ENCODE results near the gene PSMD13. TPM values are rescaled to one million over a fixed set of nuclear protein-coding genes. Genes with fewer than 3 reads are reported as not detected.
"Not testable (repeated sequence)": the region's sequence is repeated elsewhere in the genome, so short reads cannot be mapped to it uniquely, and the experiment has no call there.

Gene PSMD13
- total RNA-seq, 8 experiments from 2014 or later, result 106 to 155 (median 141) TPM

DNA sequence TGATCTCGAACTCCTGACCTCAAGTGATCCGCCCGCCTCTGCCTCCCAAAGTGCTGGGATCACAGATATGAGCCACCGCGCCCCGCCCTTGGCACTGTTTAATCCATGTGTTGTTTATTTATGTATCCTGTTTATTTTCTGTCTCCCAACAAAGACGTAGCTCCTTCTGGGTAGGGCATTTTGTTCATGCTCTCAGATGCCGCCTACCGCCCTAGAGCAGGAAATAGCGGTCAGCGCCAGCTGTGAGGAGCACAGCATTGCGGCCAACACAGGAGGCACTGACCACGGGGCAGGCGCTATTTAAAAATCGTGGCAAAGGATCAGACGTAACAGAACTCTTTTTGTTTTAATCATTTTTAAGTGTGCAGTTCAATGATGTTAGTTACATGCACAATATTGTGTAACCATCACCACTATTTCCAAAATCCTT lies 32.0 kb downstream of the PSMD13 start:
- H3K27ac ChIP-seq; H3K4me1 ChIP-seq (replicated peaks in 1 of 2); H3K4me3 ChIP-seq; in situ Hi-C loops (cut with MboI; ENCODE audit: low pct_unique_long_range_greater_than_20kb in 2 of 9, low sequenced_read_pairs in 9 of 9, unreplicated experiment in 9 of 9): not testable (repeated sequence)
- ATAC-seq (replicated peaks in 6 of 8), result peak in 3 of 8 experiments; percentile 84 to 95 (median 93)
- 0 to 79% (median 45%) methylated on average over 2 to 13 of the region's 16 CpGs; no CpG with 5 or more reads in 2 of the 10 experiments for WGBS, 10 experiments

DNA sequence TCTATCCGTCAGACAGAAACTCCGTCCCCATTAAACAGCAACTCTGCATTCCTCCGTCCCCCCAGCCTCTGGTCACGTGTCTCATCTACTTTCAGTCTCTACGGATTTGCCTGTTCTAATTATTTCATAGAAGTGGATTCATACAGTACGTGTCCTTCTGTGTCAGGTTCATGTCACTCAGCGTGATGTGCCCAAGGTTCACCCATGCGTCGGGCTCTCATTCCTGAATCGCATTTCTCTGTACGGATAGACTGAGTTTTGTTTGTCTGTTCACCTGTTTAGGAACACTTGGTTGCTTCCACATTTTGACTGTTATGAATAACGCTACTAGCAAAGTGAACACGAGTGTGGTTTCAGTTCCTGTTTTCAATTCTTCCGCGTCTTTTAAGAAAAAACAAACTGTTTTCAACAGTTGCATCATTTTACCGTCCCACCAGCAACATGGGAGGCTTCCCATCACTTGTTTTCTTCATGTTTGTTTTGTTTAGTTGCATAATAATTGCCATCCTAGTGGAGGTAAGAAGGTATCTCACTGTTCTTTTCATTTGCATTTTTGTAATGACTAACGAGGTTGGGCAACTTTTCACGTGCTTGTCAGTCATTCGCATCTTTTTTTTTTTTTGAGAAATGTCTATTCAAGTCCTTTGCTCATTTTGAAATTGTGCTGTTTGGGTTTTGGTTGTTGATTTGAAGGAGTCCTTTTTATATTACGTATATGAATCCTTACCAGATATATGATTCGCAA lies 32.5 kb downstream of the PSMD13 start:
- Histone ChIP-seq H3K27ac (no peak overlapping the region), H3K4me3 (no peak overlapping the region), H3K4me1 (replicated peaks in 1 of 2) (no peaks in the 10 kb centered on the region)
- WGBS, 10 experiments, result 12 to 73% (median 54%) methylated on average over 5 to 21 of the region's 21 CpGs
- in situ Hi-C loops (cut with MboI; ENCODE audit: low pct_unique_long_range_greater_than_20kb in 2 of 9, low sequenced_read_pairs in 9 of 9, unreplicated experiment in 9 of 9), result no loop called here
- ATAC-seq (replicated peaks in 6 of 8), result peak in 3 of 8 experiments; percentile 22 to 53 (median 45)

DNA sequence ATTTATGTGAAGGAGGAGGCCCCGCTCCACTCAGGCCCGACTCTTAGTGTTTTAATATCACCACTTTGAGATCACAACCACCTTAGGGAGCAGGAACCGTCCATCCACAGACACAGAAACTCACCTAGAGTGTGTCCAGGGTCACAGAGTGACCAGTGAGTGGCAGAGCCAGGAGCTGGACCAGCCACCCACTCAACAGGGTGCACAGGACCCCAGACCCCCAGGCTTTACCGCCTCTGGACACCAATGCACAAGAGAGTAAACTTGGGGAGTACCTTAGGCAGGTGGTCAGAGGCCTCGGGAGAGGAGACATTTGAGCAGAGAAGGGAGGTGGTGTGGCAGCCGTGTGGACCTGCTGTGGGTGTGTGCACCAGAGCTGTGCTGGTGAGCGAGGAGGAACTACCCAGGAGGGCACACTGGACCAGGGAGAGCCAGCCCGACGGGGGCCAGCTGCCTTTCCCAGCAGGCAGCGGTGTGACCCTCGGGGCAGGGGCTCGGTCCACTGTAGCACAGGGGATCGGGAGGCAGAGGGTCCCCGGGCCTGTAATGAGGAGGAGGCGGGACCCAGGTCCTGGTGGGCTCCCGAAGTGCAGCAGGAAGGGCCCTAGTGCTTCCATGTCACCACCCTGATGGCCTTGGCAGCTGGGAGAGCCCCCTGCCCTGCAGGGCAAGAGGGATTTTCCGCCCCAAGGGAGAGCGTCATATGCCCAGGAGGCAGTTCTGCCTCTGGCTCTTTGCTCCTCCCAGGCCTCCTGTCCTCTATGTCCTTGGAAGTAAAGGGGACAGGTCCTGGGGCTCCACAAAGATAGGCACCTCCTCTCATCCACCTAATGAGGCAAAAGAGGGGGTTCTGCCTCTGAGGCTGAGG lies 33.9 kb downstream of the PSMD13 start:
- in situ Hi-C loops (cut with MboI; ENCODE audit: low pct_unique_long_range_greater_than_20kb in 2 of 9, low sequenced_read_pairs in 9 of 9, unreplicated experiment in 9 of 9), result no loop called here
- WGBS, 10 experiments, result 35 to 100% (median 87%) methylated on average over 1 to 8 of the region's 18 CpGs; no CpG with 5 or more reads in 1 of the 10 experiments

DNA sequence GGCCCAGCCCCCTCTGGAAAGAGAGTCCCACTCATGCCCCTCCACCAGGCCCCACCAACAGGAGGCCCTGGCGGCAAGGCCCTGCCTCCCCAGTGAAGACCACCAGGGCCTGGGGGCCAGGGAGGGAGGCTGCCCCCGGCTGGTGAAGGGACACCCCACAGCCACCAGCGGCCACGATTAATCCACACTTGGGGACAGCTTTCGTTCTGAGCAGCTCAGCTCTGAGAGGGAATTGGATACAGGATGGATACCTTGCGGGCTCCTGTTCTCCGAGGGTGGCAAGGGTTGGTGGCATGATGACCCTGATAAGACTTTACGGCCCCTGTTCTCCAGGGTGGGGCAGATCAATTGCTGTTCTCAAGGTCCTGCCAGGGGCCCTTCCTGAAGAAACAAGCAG lies 34.5 kb downstream of the PSMD13 start:
- H3K4me1 ChIP-seq (replicated peaks in 1 of 2), result no peaks in the 10 kb centered on the region
- H3K4me3 ChIP-seq, result no peak overlapping the region
- WGBS, 10 experiments, result 90 to 100% (median 95%) methylated on average over 1 to 3 of the region's 8 CpGs; no CpG with 5 or more reads in 6 of the 10 experiments
- H3K27ac ChIP-seq, result no peak overlapping the region
- no peak for ATAC-seq (replicated peaks in 6 of 8)
- in situ Hi-C loops (cut with MboI; ENCODE audit: low pct_unique_long_range_greater_than_20kb in 2 of 9, low sequenced_read_pairs in 9 of 9, unreplicated experiment in 9 of 9), result no loop called here

More for the DNA sequence above, 33.9 kb downstream of the PSMD13 start:
- H3K4me3 ChIP-seq, result no peak overlapping the region
- H3K4me1 ChIP-seq (replicated peaks in 1 of 2), result no peaks in the 10 kb centered on the region
- ATAC-seq (replicated peaks in 6 of 8), result no peak
- H3K27ac ChIP-seq, result no peak overlapping the region

DNA sequence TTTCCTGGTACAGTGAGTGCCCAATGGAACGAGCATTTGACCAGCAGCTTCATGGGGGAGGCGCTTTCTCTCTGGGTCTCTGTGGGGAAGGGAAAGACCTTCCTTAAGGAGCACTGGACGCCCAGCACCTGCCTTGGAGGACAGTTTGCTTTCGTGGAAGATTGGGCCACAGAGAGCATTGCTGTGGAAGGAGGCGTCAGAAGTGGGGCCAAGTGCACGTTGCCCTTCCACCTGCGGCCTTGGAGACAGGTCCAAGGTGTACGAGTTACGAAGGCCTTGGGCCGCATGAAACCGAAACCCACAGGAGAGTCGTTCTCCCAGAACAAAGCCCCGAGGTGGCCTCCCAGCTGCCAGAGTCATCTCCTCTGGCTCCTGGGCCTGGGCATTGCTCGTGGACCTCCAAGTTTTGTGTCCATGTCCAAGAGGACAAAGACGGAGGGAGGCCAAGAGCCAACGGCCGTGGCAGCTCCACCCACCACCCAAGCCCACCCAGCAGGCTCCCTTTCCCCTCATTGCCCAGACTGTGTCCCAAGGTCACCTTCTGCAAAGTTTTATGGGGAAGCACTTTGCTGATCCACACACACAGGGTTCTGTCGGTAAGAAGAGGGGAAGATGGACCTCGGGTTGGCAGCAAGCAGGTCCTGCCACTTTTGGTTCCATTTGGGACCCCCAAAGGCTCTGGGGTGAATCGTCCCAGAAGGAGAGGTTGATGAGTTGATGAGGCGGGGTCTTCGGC lies 35.6 kb downstream of the PSMD13 start:
- Histone ChIP-seq H3K4me1 (replicated peaks in 1 of 2) (no peaks in the 10 kb centered on the region), H3K27ac (no peak overlapping the region), H3K4me3 (no peak overlapping the region)
- in situ Hi-C loops (cut with MboI; ENCODE audit: low pct_unique_long_range_greater_than_20kb in 2 of 9, low sequenced_read_pairs in 9 of 9, unreplicated experiment in 9 of 9), result no loop called here
- ATAC-seq (replicated peaks in 6 of 8), result no peak
- 42 to 91% (median 80%) methylated on average over 1 to 11 of the region's 22 CpGs; no CpG with 5 or more reads in 3 of the 10 experiments for WGBS, 10 experiments

DNA sequence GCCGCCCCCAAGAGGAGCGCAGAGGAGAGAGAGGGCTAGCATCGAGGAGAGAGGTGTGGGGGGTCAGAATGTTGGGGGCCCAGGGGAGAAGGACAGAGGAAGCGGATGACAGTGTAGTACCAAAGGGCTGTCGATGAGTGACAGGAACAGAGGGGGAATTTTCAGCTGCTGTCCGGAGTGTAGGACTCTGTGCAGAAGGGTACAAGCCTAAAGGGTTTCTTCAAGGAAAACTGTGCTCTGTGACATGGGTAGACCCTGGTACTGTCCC lies 36.1 kb downstream of the PSMD13 start:
- H3K27ac ChIP-seq, result no peak overlapping the region
- in situ Hi-C loops (cut with MboI; ENCODE audit: low pct_unique_long_range_greater_than_20kb in 2 of 9, low sequenced_read_pairs in 9 of 9, unreplicated experiment in 9 of 9), result no loop called here
- H3K4me1 ChIP-seq (replicated peaks in 1 of 2), result no peaks in the 10 kb centered on the region
- ATAC-seq (replicated peaks in 6 of 8), result no peak
- no peak overlapping the region for H3K4me3 ChIP-seq
- WGBS, 10 experiments, result 60 to 93% (median 80%) methylated on average over 1 to 3 of the region's 6 CpGs; no CpG with 5 or more reads in 5 of the 10 experiments

DNA sequence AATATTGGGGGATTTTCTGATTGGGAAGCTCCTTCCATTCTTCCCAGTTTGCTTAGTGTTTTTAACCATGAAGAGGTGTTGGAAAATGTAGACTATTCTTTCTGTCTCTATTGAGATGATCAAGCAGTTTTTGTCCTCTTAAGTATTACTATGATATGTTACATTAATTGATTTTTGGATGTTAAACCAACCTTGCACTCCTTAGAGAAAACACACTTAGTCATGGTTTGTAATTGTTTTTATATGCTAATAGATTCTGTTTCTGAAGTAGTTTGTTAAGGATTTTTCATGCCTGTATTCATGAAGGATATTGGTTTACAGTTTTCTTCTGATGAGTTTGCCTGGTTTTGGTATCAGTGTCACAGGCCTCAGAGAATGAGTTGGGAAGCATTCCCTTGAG lies 39.4 kb downstream of the PSMD13 start:
- ATAC-seq (replicated peaks in 6 of 8), result no peak
- H3K27ac ChIP-seq, result no peak overlapping the region
- in situ Hi-C loops (cut with MboI; ENCODE audit: low pct_unique_long_range_greater_than_20kb in 2 of 9, low sequenced_read_pairs in 9 of 9, unreplicated experiment in 9 of 9), result no loop called here
- no peak overlapping the region for H3K4me3 ChIP-seq
- no peaks in the 10 kb centered on the region for H3K4me1 ChIP-seq (replicated peaks in 1 of 2)

DNA sequence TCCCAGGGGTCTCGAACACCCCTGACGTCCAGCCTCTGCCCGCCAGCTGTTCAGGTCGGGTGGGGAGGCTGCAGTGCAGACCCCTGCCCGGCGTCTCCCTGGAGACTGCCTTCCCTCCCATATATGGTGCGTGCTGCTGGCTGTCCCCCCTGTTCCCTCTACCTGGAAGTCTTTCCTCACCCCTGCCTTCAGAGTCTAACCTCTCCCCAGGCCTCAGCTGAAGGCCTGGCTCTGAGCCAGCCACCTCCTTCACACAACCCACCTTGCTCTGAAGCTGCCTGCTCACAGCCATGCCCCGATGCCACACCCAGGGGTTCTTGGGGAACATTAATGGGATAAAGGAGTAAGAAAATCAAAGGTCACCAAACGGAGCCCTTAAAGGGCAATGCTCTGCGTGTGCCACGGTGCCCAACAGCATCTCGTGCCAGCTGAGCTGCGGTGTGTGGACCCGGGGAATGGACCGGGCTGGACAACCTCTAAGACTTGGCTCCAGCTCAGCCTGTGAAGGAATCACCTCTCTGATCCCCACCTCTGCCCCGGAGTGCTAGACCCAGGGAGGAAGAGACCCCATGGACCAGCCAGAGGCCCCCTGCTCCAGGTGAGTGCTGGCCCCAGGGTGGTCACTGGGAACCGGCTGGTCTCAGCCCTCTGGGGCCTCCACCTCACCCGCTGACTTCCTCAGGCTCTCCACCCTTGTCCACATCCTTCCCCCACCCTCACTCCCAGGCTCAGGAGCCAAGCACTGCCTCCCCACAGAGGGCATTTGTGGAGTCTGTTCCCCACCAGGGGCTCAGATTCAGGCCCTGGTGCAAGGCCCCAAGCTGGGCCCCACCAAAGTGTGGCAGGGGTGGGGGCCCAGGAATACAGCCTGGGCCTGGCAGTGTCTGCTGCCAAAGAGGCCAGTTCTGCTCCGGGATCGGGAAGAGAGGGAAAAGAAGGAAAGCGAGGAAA lies 41.5 kb downstream of the PSMD13 start, which contains the start of gene NLRP6:
Gene NLRP6 (plus strand): TSS at position 407 of the 951 bp plus-strand sequence. CDS start 163 bp downstream, at position 570.
- peak in 3 of 8 experiments; percentile 10 to 19 (median 16) for ATAC-seq (replicated peaks in 6 of 8)
- 0 to 100% (median 87%) methylated on average over 1 to 7 of the region's 21 CpGs; no CpG with 5 or more reads in 4 of the 10 experiments for WGBS, 10 experiments
- H3K27ac ChIP-seq, result no peak within 1 kb of the TSS
- in situ Hi-C loops (cut with MboI; ENCODE audit: low pct_unique_long_range_greater_than_20kb in 2 of 9, low sequenced_read_pairs in 9 of 9, unreplicated experiment in 9 of 9), result no loop called here
- H3K4me1 ChIP-seq (replicated peaks in 1 of 2), result no peaks in the 10 kb centered on the region
- no peak within 1 kb of the TSS for H3K4me3 ChIP-seq

DNA sequence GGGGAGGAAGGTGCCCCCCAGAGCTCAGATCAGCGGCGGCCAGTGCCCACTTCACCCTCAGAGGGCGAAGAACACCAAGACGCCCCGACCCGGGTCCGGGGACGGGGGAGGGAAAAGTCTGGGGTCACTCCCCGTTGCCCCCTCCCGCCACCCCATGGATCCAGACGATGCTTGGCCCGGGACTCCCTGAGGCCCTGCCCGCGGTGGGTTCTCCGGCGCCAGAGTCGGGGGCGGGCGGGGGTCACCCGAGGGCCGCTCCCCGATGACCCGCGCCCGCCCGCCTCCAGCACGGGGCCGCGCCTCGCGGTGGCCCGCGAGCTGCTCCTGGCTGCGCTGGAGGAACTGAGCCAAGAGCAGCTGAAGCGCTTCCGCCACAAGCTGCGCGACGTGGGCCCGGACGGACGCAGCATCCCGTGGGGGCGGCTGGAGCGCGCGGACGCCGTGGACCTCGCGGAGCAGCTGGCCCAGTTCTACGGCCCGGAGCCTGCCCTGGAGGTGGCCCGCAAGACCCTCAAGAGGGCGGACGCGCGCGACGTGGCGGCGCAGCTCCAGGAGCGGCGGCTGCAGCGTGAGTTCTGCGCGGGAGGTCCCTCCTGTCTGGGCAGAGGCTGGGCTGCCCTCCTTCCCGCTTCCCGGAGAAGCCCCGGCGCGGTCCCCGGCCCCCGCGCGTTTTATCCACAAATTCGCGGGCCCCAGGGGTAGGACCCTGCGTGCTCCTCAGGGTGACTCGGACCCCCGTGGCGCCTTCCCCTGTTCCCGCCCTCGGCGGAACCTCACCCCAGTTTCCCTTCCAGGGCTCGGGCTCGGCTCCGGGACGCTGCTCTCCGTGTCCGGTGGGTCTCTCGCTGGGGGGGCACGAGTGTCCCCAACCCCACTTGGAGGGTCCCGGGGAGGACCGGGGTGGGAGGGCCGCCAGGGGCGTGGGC lies 42.5 kb downstream of the PSMD13 start:
- in situ Hi-C loops (cut with MboI; ENCODE audit: low pct_unique_long_range_greater_than_20kb in 2 of 9, low sequenced_read_pairs in 9 of 9, unreplicated experiment in 9 of 9), result no loop called here
- no peaks in the 10 kb centered on the region for H3K4me1 ChIP-seq (replicated peaks in 1 of 2)
- 29 to 53% methylated on average over 3 to 5 of the region's 97 CpGs; no CpG with 5 or more reads in 8 of the 10 experiments for WGBS, 10 experiments
- H3K4me3 ChIP-seq, result no peak overlapping the region
- peak in 2 of 8 experiments; percentile 12 to 13 for ATAC-seq (replicated peaks in 6 of 8)
- H3K27ac ChIP-seq, result no peak overlapping the region

DNA sequence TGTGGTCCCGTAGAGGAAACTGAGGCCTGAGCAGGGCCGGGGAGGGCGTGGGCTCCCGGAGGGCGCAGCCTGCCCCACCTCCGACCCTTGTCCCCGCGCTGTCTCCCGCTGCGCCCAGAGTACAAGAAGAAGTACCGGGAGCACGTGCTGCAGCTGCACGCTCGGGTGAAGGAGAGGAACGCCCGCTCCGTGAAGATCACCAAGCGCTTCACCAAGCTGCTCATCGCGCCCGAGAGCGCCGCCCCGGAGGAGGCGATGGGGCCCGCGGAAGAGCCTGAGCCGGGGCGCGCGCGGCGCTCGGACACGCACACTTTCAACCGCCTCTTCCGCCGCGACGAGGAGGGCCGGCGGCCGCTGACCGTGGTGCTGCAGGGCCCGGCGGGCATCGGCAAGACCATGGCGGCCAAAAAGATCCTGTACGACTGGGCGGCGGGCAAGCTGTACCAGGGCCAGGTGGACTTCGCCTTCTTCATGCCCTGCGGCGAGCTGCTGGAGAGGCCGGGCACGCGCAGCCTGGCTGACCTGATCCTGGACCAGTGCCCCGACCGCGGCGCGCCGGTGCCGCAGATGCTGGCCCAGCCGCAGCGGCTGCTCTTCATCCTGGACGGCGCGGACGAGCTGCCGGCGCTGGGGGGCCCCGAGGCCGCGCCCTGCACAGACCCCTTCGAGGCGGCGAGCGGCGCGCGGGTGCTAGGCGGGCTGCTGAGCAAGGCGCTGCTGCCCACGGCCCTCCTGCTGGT lies 43.4 kb downstream of the PSMD13 start:
- Histone ChIP-seq H3K27ac (no peak overlapping the region), H3K4me1 (replicated peaks in 1 of 2) (no peaks in the 10 kb centered on the region), H3K4me3 (peak overlapping the region in 1 of 5 donors; percentile 3)
- WGBS, 10 experiments, result 0 to 3% methylated on average over 5 to 7 of the region's 85 CpGs; no CpG with 5 or more reads in 8 of the 10 experiments
- in situ Hi-C loops (cut with MboI; ENCODE audit: low pct_unique_long_range_greater_than_20kb in 2 of 9, low sequenced_read_pairs in 9 of 9, unreplicated experiment in 9 of 9), result no loop called here
- ATAC-seq (replicated peaks in 6 of 8), result peak in 6 of 8 experiments; percentile 15 to 62 (median 37)
